ENCODE measurements around the gene ZNF417. TPM values are rescaled to one million over a fixed set of nuclear protein-coding genes. Genes with fewer than 3 reads are reported as not detected.

Gene ZNF417
- total RNA-seq, 1 experiment from 2014 or later = 22.8 TPM

DNA sequence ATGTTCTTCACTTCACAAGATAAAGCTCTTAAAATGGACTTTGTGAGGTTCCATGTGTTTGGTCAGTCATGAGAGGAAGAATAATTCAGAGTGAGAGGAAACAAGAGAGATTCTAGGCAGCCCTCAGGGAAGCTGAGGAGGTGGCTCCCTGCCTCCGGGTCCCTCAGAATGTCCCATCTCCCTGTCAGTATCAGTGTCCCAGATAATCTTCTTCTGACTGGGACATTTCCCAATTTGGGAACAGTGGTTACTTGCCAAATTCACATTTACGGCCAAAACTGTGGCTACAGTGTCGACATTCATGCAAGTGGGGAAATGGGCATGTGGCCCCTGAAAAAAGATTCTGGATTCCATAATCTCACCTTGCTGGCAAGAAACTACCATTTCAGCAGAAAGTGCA, 9.0 kb downstream of the ZNF417 start:
- H3K4me3 ChIP-seq (ENCODE audit: low read depth in 2 of 2, low read length in 2 of 2) = no peak overlapping the region
- no peak for TF ChIP-seq POLR2AphosphoS5 (IDR thresholded peaks at IDR 0.05; ENCODE audit: low read depth, low read length)
- no peak for TF ChIP-seq TCF7L2 (IDR thresholded peaks at IDR 0.05; ENCODE audit: low read depth, low read length)
- TF ChIP-seq, protein P1, sequence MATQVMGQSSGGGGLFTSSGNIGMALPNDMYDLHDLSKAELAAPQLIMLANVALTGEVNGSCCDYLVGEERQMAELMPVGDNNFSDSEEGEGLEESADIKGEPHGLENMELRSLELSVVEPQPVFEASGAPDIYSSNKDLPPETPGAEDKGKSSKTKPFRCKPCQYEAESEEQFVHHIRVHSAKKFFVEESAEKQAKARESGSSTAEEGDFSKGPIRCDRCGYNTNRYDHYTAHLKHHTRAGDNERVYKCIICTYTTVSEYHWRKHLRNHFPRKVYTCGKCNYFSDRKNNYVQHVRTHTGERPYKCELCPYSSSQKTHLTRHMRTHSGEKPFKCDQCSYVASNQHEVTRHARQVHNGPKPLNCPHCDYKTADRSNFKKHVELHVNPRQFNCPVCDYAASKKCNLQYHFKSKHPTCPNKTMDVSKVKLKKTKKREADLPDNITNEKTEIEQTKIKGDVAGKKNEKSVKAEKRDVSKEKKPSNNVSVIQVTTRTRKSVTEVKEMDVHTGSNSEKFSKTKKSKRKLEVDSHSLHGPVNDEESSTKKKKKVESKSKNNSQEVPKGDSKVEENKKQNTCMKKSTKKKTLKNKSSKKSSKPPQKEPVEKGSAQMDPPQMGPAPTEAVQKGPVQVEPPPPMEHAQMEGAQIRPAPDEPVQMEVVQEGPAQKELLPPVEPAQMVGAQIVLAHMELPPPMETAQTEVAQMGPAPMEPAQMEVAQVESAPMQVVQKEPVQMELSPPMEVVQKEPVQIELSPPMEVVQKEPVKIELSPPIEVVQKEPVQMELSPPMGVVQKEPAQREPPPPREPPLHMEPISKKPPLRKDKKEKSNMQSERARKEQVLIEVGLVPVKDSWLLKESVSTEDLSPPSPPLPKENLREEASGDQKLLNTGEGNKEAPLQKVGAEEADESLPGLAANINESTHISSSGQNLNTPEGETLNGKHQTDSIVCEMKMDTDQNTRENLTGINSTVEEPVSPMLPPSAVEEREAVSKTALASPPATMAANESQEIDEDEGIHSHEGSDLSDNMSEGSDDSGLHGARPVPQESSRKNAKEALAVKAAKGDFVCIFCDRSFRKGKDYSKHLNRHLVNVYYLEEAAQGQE (IDR thresholded peaks at IDR 0.05; ENCODE audit: insufficient read depth in 1 of 2, low read depth in 2 of 2, low read length in 1 of 2) = no peak
- TF ChIP-seq SIN3A (IDR thresholded peaks at IDR 0.05; ENCODE audit: borderline replicate concordance, insufficient read depth, low read depth, low read length) = no peak
- TF ChIP-seq, protein P2, sequence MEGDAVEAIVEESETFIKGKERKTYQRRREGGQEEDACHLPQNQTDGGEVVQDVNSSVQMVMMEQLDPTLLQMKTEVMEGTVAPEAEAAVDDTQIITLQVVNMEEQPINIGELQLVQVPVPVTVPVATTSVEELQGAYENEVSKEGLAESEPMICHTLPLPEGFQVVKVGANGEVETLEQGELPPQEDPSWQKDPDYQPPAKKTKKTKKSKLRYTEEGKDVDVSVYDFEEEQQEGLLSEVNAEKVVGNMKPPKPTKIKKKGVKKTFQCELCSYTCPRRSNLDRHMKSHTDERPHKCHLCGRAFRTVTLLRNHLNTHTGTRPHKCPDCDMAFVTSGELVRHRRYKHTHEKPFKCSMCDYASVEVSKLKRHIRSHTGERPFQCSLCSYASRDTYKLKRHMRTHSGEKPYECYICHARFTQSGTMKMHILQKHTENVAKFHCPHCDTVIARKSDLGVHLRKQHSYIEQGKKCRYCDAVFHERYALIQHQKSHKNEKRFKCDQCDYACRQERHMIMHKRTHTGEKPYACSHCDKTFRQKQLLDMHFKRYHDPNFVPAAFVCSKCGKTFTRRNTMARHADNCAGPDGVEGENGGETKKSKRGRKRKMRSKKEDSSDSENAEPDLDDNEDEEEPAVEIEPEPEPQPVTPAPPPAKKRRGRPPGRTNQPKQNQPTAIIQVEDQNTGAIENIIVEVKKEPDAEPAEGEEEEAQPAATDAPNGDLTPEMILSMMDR (IDR thresholded peaks at IDR 0.05) = no peak
- H3K27ac ChIP-seq (ENCODE audit: low read length) = no peak overlapping the region
- no peaks in the 10 kb centered on the region for H3K27me3 ChIP-seq (ENCODE audit: control insufficient read depth, insufficient read depth, low read length)
- H3K4me1 ChIP-seq (ENCODE audit: control insufficient read depth, insufficient read depth, low read length) = no peaks in the 10 kb centered on the region
- POLR2A ChIA-PET = no interaction called here
- CTCF ChIA-PET = interaction anchor here (0.7 kb wide), 1 partner anchor 421 kb away, joined by 3 read pairs; no protein-coding TSS in a partner anchor
- intact Hi-C loops (cut with micrococcal nuclease; ENCODE audit: unreplicated experiment) = no loop called here
- DNase-seq (ENCODE audit: low read depth, low spot score) (no peak), ATAC-seq (no peak)
- H3K9me3 ChIP-seq (ENCODE audit: control insufficient read depth, insufficient read depth, low read depth, low read length) = peaks cover 33% of the 10 kb centered on the region; the same call in 1 of the 2 replicates
- BruUV-seq (replicated peaks) = no TSS peak
- in situ Hi-C loops (cut with HindIII; ENCODE audit: low pct_unique_long_range_greater_than_20kb, low sequenced_read_pairs) = no loop called here
- H3K36me3 ChIP-seq (ENCODE audit: control insufficient read depth, insufficient read depth, low read length) = peaks cover 3% of the 10 kb centered on the region; the same call in 1 of the 2 replicates

DNA sequence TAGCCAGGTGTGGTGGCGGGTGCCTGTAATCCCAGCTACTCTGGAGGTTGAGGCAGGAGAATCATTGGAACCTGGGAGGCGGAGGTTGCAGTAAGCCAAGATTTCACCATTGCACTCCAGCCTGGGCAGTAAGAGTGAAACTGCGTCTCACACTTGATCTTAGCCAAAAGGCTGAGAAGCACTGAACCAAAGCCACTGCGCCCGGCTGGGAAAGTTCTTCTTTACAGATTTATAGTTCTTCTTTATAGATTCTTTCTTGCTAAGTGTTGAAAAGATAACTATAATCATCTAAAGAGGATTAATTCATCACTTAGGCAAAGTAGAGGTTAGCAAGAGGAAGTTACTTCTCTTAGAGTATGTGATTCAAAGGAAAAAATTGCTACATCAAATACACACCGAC, 11.1 kb downstream of the ZNF417 start:
- POLR2A ChIA-PET = no interaction called here
- Histone ChIP-seq H3K4me1 (ENCODE audit: control insufficient read depth, insufficient read depth, low read length) (no peaks in the 10 kb centered on the region), H3K9me3 (ENCODE audit: control insufficient read depth, insufficient read depth, low read depth, low read length) (peaks cover 21% of the 10 kb centered on the region; the same call in 1 of the 2 replicates), H3K36me3 (ENCODE audit: control insufficient read depth, insufficient read depth, low read length) (no peaks in the 10 kb centered on the region), H3K27me3 (ENCODE audit: control insufficient read depth, insufficient read depth, low read length) (no peaks in the 10 kb centered on the region), H3K27ac (ENCODE audit: low read length) (no peak overlapping the region), H3K4me3 (ENCODE audit: low read depth in 2 of 2, low read length in 2 of 2) (no peak overlapping the region)
- no peak for TF ChIP-seq POLR2AphosphoS5 (IDR thresholded peaks at IDR 0.05; ENCODE audit: low read depth, low read length)
- no peak for TF ChIP-seq SIN3A (IDR thresholded peaks at IDR 0.05; ENCODE audit: borderline replicate concordance, insufficient read depth, low read depth, low read length)
- no peak for TF ChIP-seq TCF7L2 (IDR thresholded peaks at IDR 0.05; ENCODE audit: low read depth, low read length)
- TF ChIP-seq, protein P2 (IDR thresholded peaks at IDR 0.05) = no peak
- TF ChIP-seq, protein P1 (IDR thresholded peaks at IDR 0.05; ENCODE audit: insufficient read depth in 1 of 2, low read depth in 2 of 2, low read length in 1 of 2) = no peak
- CTCF ChIA-PET = no interaction called here
- no peak for DNase-seq (ENCODE audit: low read depth, low spot score)
- no peak for ATAC-seq
- intact Hi-C loops (cut with micrococcal nuclease; ENCODE audit: unreplicated experiment) = no loop called here
- in situ Hi-C loops (cut with HindIII; ENCODE audit: low pct_unique_long_range_greater_than_20kb, low sequenced_read_pairs) = no loop called here
- no TSS peak for BruUV-seq (replicated peaks)

Data from Panc1 (cell line).